Stimulated activated CD8-positive, alpha-beta memory T cell treated with anti-CD3 and anti-CD28 coated beads, Interleukin-7, amount 100 ng/mL, for 1 hour (primary cell): ENCODE measurements around the gene KRTAP10-3.
"Not testable (repeated sequence)": the region's sequence is repeated elsewhere in the genome, so short reads cannot be mapped to it uniquely, and the experiment has no call there.

Experiments
- DNase-seq, 2 donors: peaks; one replicate each; pipeline ENCODE4 v3.0.0-alpha.2; 2020; ENCODE audit warnings: low read depth in 2 of 2

The KRTAP10-3 gene

GRCh38 chr21:44558695-44559094, at the start of gene KRTAP10-3:
KRTAP10-3 (minus strand) TSS chr21:44558795; CDS start chr21:44558715, 80 bp downstream.
- no peak for DNase-seq

- DNase-seq = no peak
Observed at GRCh38 chr21:44606495-44606894, 47.9 kb upstream of the KRTAP10-3 start.

- DNase-seq = no peak
Observed at GRCh38 chr21:44603911-44604310, 45.3 kb upstream of the KRTAP10-3 start.

GRCh38 chr21:44603109-44603875, 44.7 kb upstream of the KRTAP10-3 start:
- no peak for DNase-seq

GRCh38 chr21:44602463-44602850, 43.9 kb upstream of the KRTAP10-3 start:
- no peak for DNase-seq

GRCh38 chr21:44601596-44602462, 43.2 kb upstream of the KRTAP10-3 start:
- DNase-seq = no peak

GRCh38 chr21:44601091-44601490, 42.5 kb upstream of the KRTAP10-3 start:
- not testable (repeated sequence) for DNase-seq

- DNase-seq = not testable (repeated sequence)
Observed at GRCh38 chr21:44600118-44600978, 41.8 kb upstream of the KRTAP10-3 start, which contains the start of gene KRTAP10-7. KRTAP10-7 (plus strand) TSS chr21:44600597; CDS start chr21:44600622, 25 bp downstream.

GRCh38 chr21:44599264-44600029, 40.9 kb upstream of the KRTAP10-3 start:
- DNase-seq = no peak

GRCh38 chr21:44598061-44598460, 39.5 kb upstream of the KRTAP10-3 start:
- no peak for DNase-seq

GRCh38 chr21:44596068-44596725, 37.6 kb upstream of the KRTAP10-3 start:
- no peak for DNase-seq

GRCh38 chr21:44595524-44595923, 36.9 kb upstream of the KRTAP10-3 start:
- no peak for DNase-seq

GRCh38 chr21:44594406-44594916, 35.9 kb upstream of the KRTAP10-3 start:
- DNase-seq = no peak

- DNase-seq = no peak
Observed at GRCh38 chr21:44593598-44594405, 35.2 kb upstream of the KRTAP10-3 start.

GRCh38 chr21:44592446-44593311, 34.1 kb upstream of the KRTAP10-3 start, which contains the start of gene KRTAP10-6:
KRTAP10-6 (minus strand) TSS chr21:44592505; CDS start chr21:44592484, 21 bp downstream.
- DNase-seq = no peak

- DNase-seq = not testable (repeated sequence)
Observed at GRCh38 chr21:44591801-44592130, 33.2 kb upstream of the KRTAP10-3 start.

- DNase-seq = not testable (repeated sequence)
Observed at GRCh38 chr21:44590897-44591800, 32.6 kb upstream of the KRTAP10-3 start.
